ENCODE measurements around the gene WDR1. TPM values are rescaled to one million over a fixed set of nuclear protein-coding genes. Genes with fewer than 3 reads are reported as not detected.

Gene WDR1
- total RNA-seq, 1 experiment from 2014 or later, result 367 TPM

DNA sequence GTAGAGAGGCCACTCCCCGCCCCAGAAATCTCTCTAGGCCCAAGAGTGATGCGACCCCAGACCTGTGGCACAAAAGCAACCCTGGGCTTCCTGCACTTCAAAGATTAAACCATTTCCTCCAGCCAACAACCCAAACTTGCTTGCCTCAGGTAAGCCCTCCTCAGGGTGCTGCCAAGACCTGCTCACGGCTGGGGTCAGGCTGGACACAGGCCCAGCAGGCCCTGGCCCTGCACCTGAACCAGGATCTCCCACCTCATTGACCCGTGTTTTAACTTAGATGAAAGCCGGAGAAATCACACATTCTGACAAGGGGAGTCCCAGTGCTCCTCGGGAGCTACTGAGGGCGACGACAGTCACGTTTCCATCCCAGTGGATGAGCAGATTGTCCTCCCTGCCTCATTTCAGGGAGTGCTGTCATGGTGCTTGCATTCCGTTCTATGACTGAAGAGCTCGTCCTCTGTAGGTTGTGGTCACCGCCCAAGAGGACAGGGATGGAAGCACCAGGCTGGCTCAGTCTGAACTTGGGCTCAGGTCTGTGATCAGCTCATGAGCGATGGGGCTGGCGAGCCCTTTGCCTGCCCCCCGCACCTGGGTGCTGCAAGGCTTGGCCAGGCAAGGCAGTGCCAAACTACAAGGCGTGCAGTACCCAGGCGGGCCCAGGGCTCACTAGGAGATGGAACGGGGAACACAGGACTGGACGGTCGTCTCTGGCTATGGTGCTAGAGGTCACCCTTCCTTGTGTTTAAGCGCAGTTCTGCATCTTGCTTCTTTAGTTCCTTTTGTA, 25.9 kb downstream of the WDR1 start:
- no peaks in the 10 kb centered on the region for H4K20me1 ChIP-seq (ENCODE audit: control insufficient read depth, insufficient read depth, insufficient read length)
- H2BK12ac ChIP-seq (ENCODE audit: insufficient read length, low read depth, low read length), result no peak overlapping the region
- Mint-ChIP-seq H3K36me3 (ENCODE audit: insufficient read depth in 1 of 3, low read depth in 3 of 3) (peaks cover 61 to 98% (median 97%) of the 10 kb centered on the region in 3 experiments), H3K27ac (peak overlapping the region in 2 of 3 experiments; percentile 28 to 70; a peak in 3 of 7 replicates), H3K4me3 (no peak overlapping the region), H3K9me3 (no peaks in the 10 kb centered on the region), H3K27me3 (ENCODE audit: low read depth) (no peaks in the 10 kb centered on the region; the same call in 1 of the 2 replicates), H3K4me1 (peaks cover 22 to 27% of the 10 kb centered on the region in 2 experiments)
- H3K4me1 ChIP-seq (ENCODE audit: insufficient read depth, low read length), result no peaks in the 10 kb centered on the region; the same call in 1 of the 2 replicates
- no peak overlapping the region for H3K27ac ChIP-seq (ENCODE audit: insufficient read length, low read depth, low read length)
- no peak overlapping the region for H2BK15ac ChIP-seq (ENCODE audit: low read depth, low read length)
- H3K9me3 ChIP-seq (ENCODE audit: control insufficient read depth, low read depth, low read length), result no peaks in the 10 kb centered on the region
- no peak overlapping the region for H3K56ac ChIP-seq (ENCODE audit: insufficient read length, low read depth, low read length)
- H3K4me2 ChIP-seq (ENCODE audit: insufficient read depth, insufficient read length, low read length), result no peak overlapping the region
- no peak overlapping the region for H2BK5ac ChIP-seq (ENCODE audit: insufficient read length, low read length)
- H2BK20ac ChIP-seq (ENCODE audit: low read depth, low read length, poor library complexity, severe bottlenecking), result no peak overlapping the region
- DNase-seq, result no peak
- H3K27me3 ChIP-seq (ENCODE audit: insufficient read depth, low read length), result no peaks in the 10 kb centered on the region
- no peaks in the 10 kb centered on the region for H3K23me2 ChIP-seq (ENCODE audit: insufficient read length, low read depth, low read length, poor library complexity, severe bottlenecking)
- H4K91ac ChIP-seq (ENCODE audit: insufficient read length, low read depth, low read length), result no peak overlapping the region
- H3T11ph ChIP-seq (ENCODE audit: low read length), result no peak overlapping the region
- H2AFZ ChIP-seq (ENCODE audit: low read length), result no peak overlapping the region
- no CpG with 5 or more reads among the region's 21 CpGs for WGBS (ENCODE audit: extremely low coverage, insufficient read length, low lambda C conversion rate)
- H2BK120ac ChIP-seq (ENCODE audit: low read depth, low read length, poor library complexity, severe bottlenecking), result no peak overlapping the region
- no peak overlapping the region for H3K18ac ChIP-seq (ENCODE audit: insufficient read length, low read depth, low read length)
- H3K23ac ChIP-seq (ENCODE audit: insufficient read length, low read depth, low read length), result no peak overlapping the region
- TF ChIP-seq, protein P1, sequence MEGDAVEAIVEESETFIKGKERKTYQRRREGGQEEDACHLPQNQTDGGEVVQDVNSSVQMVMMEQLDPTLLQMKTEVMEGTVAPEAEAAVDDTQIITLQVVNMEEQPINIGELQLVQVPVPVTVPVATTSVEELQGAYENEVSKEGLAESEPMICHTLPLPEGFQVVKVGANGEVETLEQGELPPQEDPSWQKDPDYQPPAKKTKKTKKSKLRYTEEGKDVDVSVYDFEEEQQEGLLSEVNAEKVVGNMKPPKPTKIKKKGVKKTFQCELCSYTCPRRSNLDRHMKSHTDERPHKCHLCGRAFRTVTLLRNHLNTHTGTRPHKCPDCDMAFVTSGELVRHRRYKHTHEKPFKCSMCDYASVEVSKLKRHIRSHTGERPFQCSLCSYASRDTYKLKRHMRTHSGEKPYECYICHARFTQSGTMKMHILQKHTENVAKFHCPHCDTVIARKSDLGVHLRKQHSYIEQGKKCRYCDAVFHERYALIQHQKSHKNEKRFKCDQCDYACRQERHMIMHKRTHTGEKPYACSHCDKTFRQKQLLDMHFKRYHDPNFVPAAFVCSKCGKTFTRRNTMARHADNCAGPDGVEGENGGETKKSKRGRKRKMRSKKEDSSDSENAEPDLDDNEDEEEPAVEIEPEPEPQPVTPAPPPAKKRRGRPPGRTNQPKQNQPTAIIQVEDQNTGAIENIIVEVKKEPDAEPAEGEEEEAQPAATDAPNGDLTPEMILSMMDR (conservative IDR thresholded peaks at IDR 0.05), result no peak
- no peak overlapping the region for H3K9ac ChIP-seq (ENCODE audit: extremely low read depth, insufficient read length, low read length)
- no peaks in the 10 kb centered on the region for H3K79me1 ChIP-seq (ENCODE audit: insufficient read depth, low read depth, low read length, poor library complexity, severe bottlenecking)
- no peak overlapping the region for H4K5ac ChIP-seq (ENCODE audit: insufficient read length, low read depth, low read length)
- H2AK5ac ChIP-seq (ENCODE audit: insufficient read length, low read length), result no peak overlapping the region
- H4K8ac ChIP-seq (replicated peaks; ENCODE audit: insufficient read length, low read depth, low read length), result no peak overlapping the region
- no peak overlapping the region for H3K4ac ChIP-seq (ENCODE audit: low read depth, low read length)
- no peak overlapping the region for H3K14ac ChIP-seq (ENCODE audit: insufficient read depth, low read length)
- H3K79me2 ChIP-seq (ENCODE audit: insufficient read depth, low read length), result peaks cover 7% of the 10 kb centered on the region; the same call in 1 of the 2 replicates

All from H9 (cell line).